Thoracic aorta (tissue), 2 donors: ENCODE results near the gene MED7. TPM values are rescaled to one million over a fixed set of nuclear protein-coding genes. Genes with fewer than 3 reads are reported as not detected.

Experiments used
- ATAC-seq: fragments of 150-250 bp; one replicate; pipeline ENCODE4 v1.8.0; 2017; ENCODE audit warnings: low read depth; ENCODE audit not compliant: insufficient number of reproducible peaks, low FRiP score
- DNase-seq: peaks from one replicate; pipeline ENCODE4 v3.0.0-alpha.2; 2020; ENCODE audit warnings: low spot score
- H3K27ac ChIP-seq, 2 donors: fragments of 200-600 bp; sonication (generic); 1 replicate in 1 of 2; 2 replicates in 1 of 2; pipeline ENCODE4 v1.5.1; 2016; ENCODE audit warnings: mild to moderate bottlenecking in 2 of 2, moderate library complexity in 2 of 2
- H3K27me3 ChIP-seq: fragments of 200-600 bp; sonication (generic); replicated peaks from 2 replicates; pipeline ENCODE4 v1.6.0; 2016; ENCODE audit warnings: mild to moderate bottlenecking; ENCODE audit not compliant: insufficient read depth
- H3K36me3 ChIP-seq: fragments of 200-600 bp; sonication (generic); one replicate; pipeline ENCODE4 v1.5.1; 2016
- H3K4me1 ChIP-seq, 2 donors: fragments of 200-600 bp; sonication (generic); 1 replicate in 1 of 2; 2 replicates in 1 of 2; pipeline versions ENCODE4 v1.5.1 to v1.6.0; 2016; ENCODE audit warnings: low read depth in 2 of 2, mild to moderate bottlenecking in 1 of 2; ENCODE audit not compliant: control insufficient read depth in 1 of 2
- H3K4me3 ChIP-seq: fragments of 200-600 bp; sonication (generic); 2 replicates; pipeline ENCODE4 v1.5.1; 2016; ENCODE audit warnings: mild to moderate bottlenecking
- H3K9me3 ChIP-seq: fragments of 200-600 bp; sonication (generic); 2 replicates; pipeline ENCODE4 v1.5.1; 2016
- total RNA-seq, 2 donors: library from RNA; depleted of rRNA; stranded (reverse); fragments of >200 nt; gene quantifications; one replicate each; pipeline versions ENCODE4 v1.1.0 to v1.2.3, GENCODE V29; 2016
- TF ChIP-seq, protein P1 (sequence below): fragments of 200-600 bp; sonication (generic); IDR thresholded peaks from one replicate; pipeline ENCODE4 v1.5.1; 2019; ENCODE audit warnings: antibody characterized with exemption

The MED7 gene, protein sequence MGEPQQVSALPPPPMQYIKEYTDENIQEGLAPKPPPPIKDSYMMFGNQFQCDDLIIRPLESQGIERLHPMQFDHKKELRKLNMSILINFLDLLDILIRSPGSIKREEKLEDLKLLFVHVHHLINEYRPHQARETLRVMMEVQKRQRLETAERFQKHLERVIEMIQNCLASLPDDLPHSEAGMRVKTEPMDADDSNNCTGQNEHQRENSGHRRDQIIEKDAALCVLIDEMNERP
- total RNA-seq, result 1 to 10 TPM; 5.1 to 8.1 TPM

DNA sequence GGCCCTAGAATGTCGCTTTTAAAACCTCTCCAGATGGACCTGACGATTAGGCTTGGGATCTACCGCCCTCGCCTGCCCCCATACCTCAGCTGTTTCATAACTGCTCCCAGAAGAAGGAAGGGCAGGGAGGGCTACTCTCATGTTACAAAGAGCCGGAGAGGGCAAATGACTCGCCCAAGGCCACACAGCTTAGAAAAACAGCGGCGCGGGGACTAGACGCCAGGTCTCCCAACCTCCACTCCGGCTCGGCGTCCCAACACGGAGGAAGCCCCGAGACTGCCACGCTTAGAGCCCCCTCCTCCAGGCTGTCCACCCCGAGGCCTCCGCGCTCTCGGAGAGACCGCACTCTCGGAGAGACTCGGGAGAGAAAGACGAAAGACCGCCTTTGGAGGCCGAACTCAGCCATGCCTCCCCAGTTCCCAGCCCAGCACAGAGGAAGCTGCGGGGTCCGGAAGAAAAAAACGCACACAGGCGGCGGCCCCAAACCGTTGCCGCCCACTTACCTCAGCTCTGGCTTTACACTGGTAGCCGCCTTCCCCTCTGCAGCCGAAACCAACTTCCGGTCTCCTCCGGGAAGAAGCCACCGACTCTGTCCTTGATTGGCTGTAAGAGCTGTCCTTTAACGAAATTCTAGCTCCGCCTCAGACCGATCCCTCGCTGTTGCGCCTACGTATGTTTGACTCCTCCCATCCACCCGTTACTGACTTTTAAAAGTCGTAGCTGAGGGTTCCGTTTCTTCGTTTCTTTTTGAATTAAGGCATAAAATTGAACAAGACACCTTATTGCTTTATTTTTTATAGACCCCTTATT is at the start of gene MED7:
Gene MED7 (minus strand): TSS at position 549 of the 810 bp plus-strand sequence. CDS start 3,434 bp downstream, outside the sequence.
- DNase-seq (peak; percentile 82), ATAC-seq (peak; percentile 99)
- Histone ChIP-seq H3K27me3 (no peaks in the 10 kb centered on the region), H3K27ac (peak within 1 kb of the TSS; percentile 95), H3K9me3 (no peaks in the 10 kb centered on the region), H3K4me3 (peak within 1 kb of the TSS; percentile 97), H3K4me1 (peaks cover 10 to 11% of the 10 kb centered on the region in 2 donors), H3K36me3 (no peaks in the 10 kb centered on the region)
- TF ChIP-seq, protein P1, sequence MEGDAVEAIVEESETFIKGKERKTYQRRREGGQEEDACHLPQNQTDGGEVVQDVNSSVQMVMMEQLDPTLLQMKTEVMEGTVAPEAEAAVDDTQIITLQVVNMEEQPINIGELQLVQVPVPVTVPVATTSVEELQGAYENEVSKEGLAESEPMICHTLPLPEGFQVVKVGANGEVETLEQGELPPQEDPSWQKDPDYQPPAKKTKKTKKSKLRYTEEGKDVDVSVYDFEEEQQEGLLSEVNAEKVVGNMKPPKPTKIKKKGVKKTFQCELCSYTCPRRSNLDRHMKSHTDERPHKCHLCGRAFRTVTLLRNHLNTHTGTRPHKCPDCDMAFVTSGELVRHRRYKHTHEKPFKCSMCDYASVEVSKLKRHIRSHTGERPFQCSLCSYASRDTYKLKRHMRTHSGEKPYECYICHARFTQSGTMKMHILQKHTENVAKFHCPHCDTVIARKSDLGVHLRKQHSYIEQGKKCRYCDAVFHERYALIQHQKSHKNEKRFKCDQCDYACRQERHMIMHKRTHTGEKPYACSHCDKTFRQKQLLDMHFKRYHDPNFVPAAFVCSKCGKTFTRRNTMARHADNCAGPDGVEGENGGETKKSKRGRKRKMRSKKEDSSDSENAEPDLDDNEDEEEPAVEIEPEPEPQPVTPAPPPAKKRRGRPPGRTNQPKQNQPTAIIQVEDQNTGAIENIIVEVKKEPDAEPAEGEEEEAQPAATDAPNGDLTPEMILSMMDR, result no peak

DNA sequence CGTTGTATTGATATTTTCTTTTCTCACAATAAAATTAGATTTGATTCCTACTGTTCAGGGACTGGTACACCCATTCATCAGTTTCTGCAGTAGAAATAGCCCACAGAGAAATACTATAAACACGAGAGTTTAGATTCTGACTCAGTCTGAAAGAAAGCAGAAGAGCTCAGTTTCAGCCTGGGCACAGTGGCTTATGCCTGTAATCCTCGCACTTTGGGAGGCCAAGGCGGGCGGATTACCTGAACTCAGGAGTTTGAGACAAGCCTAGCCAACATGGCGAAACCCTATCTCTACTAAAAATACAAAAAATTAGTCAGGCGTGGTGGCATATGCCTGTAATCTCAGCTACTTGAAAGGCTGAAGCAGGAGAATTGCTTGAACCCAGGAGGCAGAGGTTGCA is 46.6 kb upstream of the MED7 start:
- Histone ChIP-seq H3K27me3 (no peaks in the 10 kb centered on the region), H3K4me3 (no peak overlapping the region), H3K36me3 (no peaks in the 10 kb centered on the region), H3K27ac (no peak overlapping the region), H3K4me1 (no peaks in the 10 kb centered on the region), H3K9me3 (no peaks in the 10 kb centered on the region)
- DNase-seq, result no peak
- TF ChIP-seq, protein P1, result no peak
- ATAC-seq, result no peak

DNA sequence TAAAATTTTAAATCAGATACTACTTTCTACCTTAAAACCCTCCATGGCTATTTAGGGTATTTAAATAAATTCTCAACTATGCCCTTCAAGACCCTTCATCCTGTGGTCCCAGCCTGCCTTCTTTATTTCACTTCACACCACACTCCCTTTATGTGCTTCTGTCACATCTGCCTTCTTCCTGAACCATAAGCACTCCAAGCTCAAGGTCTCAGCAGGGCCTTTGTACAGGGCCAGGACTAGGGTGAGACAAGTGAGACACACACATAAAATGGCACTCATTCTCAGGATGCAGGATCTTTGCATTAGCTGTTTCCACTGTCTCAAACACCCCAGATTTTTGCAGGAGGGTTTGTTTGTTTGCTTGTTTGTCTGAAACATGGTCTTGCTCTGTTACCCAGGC is 45.6 kb upstream of the MED7 start:
- DNase-seq (no peak), ATAC-seq (no peak)
- TF ChIP-seq, protein P1, result no peak
- H3K4me3 ChIP-seq, result no peak overlapping the region
- H3K27ac ChIP-seq, result no peak overlapping the region
- H3K4me1 ChIP-seq, result no peaks in the 10 kb centered on the region
- H3K9me3 ChIP-seq, result no peaks in the 10 kb centered on the region
- H3K36me3 ChIP-seq, result no peaks in the 10 kb centered on the region
- H3K27me3 ChIP-seq, result no peaks in the 10 kb centered on the region

DNA sequence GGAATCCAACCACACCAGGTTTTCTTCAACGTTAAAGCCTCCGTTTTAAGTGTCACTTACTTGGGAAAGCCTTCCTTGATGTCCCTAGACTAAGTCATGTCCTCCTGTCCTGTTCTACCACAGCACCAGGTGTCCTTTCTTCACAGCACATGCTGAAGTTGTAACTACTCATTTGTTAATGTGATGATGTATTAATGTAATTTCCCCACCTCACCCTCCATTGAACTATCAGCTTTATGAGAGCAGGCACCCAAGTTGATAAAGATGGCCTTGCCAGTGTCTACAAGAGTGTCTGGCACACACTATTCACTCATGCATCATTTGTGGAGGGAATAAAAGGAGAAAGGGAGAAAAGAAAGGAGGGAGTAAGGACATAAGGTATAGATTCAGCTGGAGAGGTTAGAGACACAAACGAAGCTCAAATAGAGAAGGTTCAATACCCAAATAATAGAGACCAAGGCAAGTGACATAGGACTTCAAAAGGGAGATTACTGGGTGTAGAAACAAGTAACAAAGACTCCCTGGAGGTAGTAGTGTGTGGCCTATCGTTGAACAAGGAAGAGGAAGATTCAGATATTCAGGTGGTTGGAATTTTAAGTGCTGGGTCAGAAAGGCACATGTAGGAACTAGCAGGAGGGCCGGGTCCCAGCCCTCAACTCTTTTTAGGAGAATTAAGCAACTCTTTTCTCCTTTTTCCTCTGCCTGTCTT is 44.5 kb upstream of the MED7 start:
- no peaks in the 10 kb centered on the region for H3K4me1 ChIP-seq
- H3K9me3 ChIP-seq, result no peaks in the 10 kb centered on the region
- no peak overlapping the region for H3K27ac ChIP-seq
- no peak for DNase-seq
- H3K36me3 ChIP-seq, result no peaks in the 10 kb centered on the region
- TF ChIP-seq, protein P1, result no peak
- no peaks in the 10 kb centered on the region for H3K27me3 ChIP-seq
- ATAC-seq, result no peak
- no peak overlapping the region for H3K4me3 ChIP-seq
